ENCODE results near the gene MCM3.

MCM3 gene

GRCh38 chr6:52253494-52253893, 31.0 kb downstream of the MCM3 start:
- peak in 1 of 4 experiments; percentile 51 for DNase-seq (ENCODE audit: low read depth in 4 of 4, low spot score in 1 of 4)

GRCh38 chr6:52251113-52251512, 33.4 kb downstream of the MCM3 start:
- DNase-seq (ENCODE audit: low read depth in 4 of 4, low spot score in 1 of 4), result no peak

GRCh38 chr6:52249078-52249477, 35.5 kb downstream of the MCM3 start:
- no peak for DNase-seq (ENCODE audit: low read depth in 4 of 4, low spot score in 1 of 4)

GRCh38 chr6:52245425-52245824, 39.1 kb downstream of the MCM3 start:
- DNase-seq (ENCODE audit: low read depth in 4 of 4, low spot score in 1 of 4), result no peak

- DNase-seq (ENCODE audit: low read depth in 4 of 4, low spot score in 1 of 4), result no peak
These were observed 40.1 kb downstream of the MCM3 start, which contains the start of gene IL17F for GRCh38 chr6:52244400-52244799. TSS of gene IL17F (minus strand) at chr6:52244500. CDS start at chr6:52244429, 71 bp downstream.

GRCh38 chr6:52243282-52243893, 41.2 kb downstream of the MCM3 start:
- DNase-seq (ENCODE audit: low read depth in 4 of 4, low spot score in 1 of 4), result no peak

GRCh38 chr6:52241819-52242218, 42.7 kb downstream of the MCM3 start:
- no peak for DNase-seq (ENCODE audit: low read depth in 4 of 4, low spot score in 1 of 4)

- DNase-seq (ENCODE audit: low read depth in 4 of 4, low spot score in 1 of 4), result peak in 1 of 4 experiments; percentile 38
These were observed 50.3 kb downstream of the MCM3 start for GRCh38 chr6:52233975-52234823.

GRCh38 chr6:52233005-52233404, 51.5 kb downstream of the MCM3 start:
- no peak for DNase-seq (ENCODE audit: low read depth in 4 of 4, low spot score in 1 of 4)

- no peak for DNase-seq (ENCODE audit: low read depth in 4 of 4, low spot score in 1 of 4)
These were observed 53.0 kb downstream of the MCM3 start for GRCh38 chr6:52231406-52232127.

GRCh38 chr6:52230685-52231084, 53.9 kb downstream of the MCM3 start:
- no peak for DNase-seq (ENCODE audit: low read depth in 4 of 4, low spot score in 1 of 4)

- peak; percentile 10 to 67 (median 47) for DNase-seq (ENCODE audit: low read depth in 4 of 4, low spot score in 1 of 4)
These were observed 57.0 kb downstream of the MCM3 start for GRCh38 chr6:52227495-52227894.

- DNase-seq (ENCODE audit: low read depth in 4 of 4, low spot score in 1 of 4), result peak in 1 of 4 experiments; percentile 39
These were observed 63.2 kb downstream of the MCM3 start for GRCh38 chr6:52221302-52221701.

GRCh38 chr6:52217761-52218160, 66.8 kb downstream of the MCM3 start:
- no peak for DNase-seq (ENCODE audit: low read depth in 4 of 4, low spot score in 1 of 4)

GRCh38 chr6:52216932-52217575, 67.5 kb downstream of the MCM3 start:
- no peak for DNase-seq (ENCODE audit: low read depth in 4 of 4, low spot score in 1 of 4)

- DNase-seq (ENCODE audit: low read depth in 4 of 4, low spot score in 1 of 4), result no peak
These were observed 68.8 kb downstream of the MCM3 start for GRCh38 chr6:52215787-52216186.

All from stimulated activated CD4-positive, alpha-beta T cell treated with anti-CD3 and anti-CD28 coated beads, Interleukin-1b, Interleukin-23, amount 100 ng/mL, for 24 hours (primary cell).